Heart left ventricle (tissue), 13 donors: ENCODE results near the gene PRPF39.

ENCODE experiments used
- CTCF ChIP-seq, 12 donors: fragments of 200-600 bp; sonication (generic) in 4 of 12; IDR thresholded peaks; one replicate each; pipeline versions ENCODE4 v1.5.0 to v1.8.0; 2018 to 2022; ENCODE audit warnings: antibody characterized with exemption in 12 of 12, mild to moderate bottlenecking in 5 of 12
- POLR2A ChIP-seq, 2 donors: fragments of 450-650 bp; IDR thresholded peaks; one replicate each; pipeline ENCODE4 v1.6.1; 2017; ENCODE audit warnings: antibody characterized with exemption in 2 of 2, mild to moderate bottlenecking in 2 of 2, moderate library complexity in 2 of 2
- donor health status: ischemic (EF 13 %, LVEDD 7.1; RV severe dilation, severe dysfunction).
- donor health status: DM: no; HTN: yes; CAD: no.
- donor health status: DM: no; HTN: no; CAD: no.
- donor health status: ischemic (EF 25% LVEDD 6.9; RV normal size, moderate dysfunction).
- donor health status: ischemic (EF 25% LVEDD 5.7; RV mildly dilated, moderate dysfunction).
- donor health status: ischemic (EF 35%, LVEDD 5.7; RV mildly dilated, moderate dysfunction).
- donor health status: nonischemic (EF 11% LVEDD 7.7; RV severe dilation, severe dysfunction).
- donor health status: DM: yes; HTN: yes; CAD: no.
- donor health status: PGD.
- donor health status: ischemic (EF 29% LVEDD 5.4; RV normal size, mild dysfunction).
- donor health status: nonischemic (EF 23%, LVEDD 6.1; RV moderate dilation, normal function).

GRCh38 chr14:45041641-45042040 lies 42.3 kb upstream of the PRPF39 start:
- no peak for TF ChIP-seq CTCF (IDR thresholded peaks at IDR 0.05)
- no peak for TF ChIP-seq POLR2A (IDR thresholded peaks at IDR 0.05)
